Measurements from ENCODE around the gene SLC1A1. TPM values are rescaled to one million over a fixed set of nuclear protein-coding genes. Genes with fewer than 3 reads are reported as not detected.

The SLC1A1 gene
- not detected for polyA plus RNA-seq (ENCODE audit: low read depth in 6 of 6)

DNA sequence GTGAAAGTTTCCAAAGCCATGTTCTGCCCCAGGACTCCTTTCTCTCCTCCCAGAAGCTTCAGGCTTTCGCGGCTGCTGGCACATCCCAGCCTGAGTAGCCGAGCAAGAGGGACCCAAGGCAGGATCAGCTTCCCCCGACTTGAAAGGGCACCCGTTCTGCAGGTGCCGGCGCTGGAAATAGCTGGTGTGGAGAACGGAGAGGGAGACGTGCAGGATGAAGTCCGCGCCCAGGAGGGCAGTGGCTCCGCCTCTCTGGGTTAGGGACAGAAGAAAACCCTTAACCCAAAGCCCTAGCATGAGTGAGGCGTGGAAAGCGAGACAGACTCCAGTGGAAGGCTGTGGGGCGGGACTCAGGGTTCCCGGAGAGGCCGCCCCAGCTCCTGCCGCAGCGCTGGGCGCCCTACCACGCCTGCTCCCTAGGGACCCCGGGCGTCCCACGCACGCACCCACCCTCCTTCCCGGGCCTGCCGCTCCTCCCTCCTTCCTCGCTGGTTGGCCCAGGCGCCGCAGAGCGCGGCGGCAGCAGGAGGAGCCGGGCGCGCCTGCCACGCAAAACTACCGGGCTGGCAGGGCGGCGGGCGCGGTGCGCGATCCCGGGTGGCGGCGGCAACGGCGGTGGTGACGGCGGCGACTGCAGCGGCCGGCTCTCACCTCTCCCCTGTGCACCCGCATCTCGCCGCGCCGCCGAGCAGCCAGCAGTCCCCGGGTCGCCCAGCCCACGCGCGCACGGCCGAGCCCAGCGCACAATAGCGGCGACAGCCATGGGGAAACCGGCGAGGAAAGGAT, at the start of gene SLC1A1:
Gene SLC1A1, plus strand, starts transcription at position 550 of the 786 bp plus-strand sequence. Its CDS starts 212 bp downstream, at position 762.
- ATAC-seq (ENCODE audit: low read depth in 2 of 2) (no peak), DNase-seq (no peak)
- H3K4me3 Mint-ChIP-seq = peak within 1 kb of the TSS in 7 of 8 donors; percentile 46 to 83 (median 68)
- peaks cover 0 to 3% (median 0%) of the 10 kb centered on the region in 7 donors for H3K9me3 Mint-ChIP-seq
- no peak within 1 kb of the TSS for H3K27ac Mint-ChIP-seq
- no peaks in the 10 kb centered on the region for H3K36me3 Mint-ChIP-seq
- peaks cover 12 to 18% (median 14%) of the 10 kb centered on the region in 3 donors for H3K4me1 Mint-ChIP-seq
- peaks cover 40 to 48% (median 42%) of the 10 kb centered on the region in 3 donors for H3K27me3 Mint-ChIP-seq

DNA sequence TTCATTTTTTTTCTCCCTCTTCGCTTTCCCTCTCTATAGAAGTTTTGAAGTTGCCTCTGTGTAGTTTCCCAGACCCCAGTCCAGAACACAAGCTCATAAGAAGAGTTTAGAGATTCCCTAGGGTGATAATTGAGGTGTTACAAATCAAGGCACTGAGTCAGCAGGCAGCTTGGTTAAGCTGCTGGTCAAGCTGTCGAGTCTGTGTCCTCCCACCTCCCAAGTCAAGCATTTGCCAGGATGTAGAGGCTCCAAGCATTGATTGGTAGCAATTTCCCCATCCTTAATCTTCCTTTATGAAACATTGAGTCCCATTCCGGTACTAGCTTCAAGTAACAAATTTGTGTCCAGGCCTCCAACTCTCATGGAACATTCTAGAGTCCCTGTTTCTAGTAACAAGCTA, 47.5 kb upstream of the SLC1A1 start:
- Mint-ChIP-seq H3K9me3 (peaks cover 3 to 10% (median 8%) of the 10 kb centered on the region in 7 donors), H3K4me1 (no peaks in the 10 kb centered on the region), H3K27me3 (peaks cover 4 to 11% (median 10%) of the 10 kb centered on the region in 3 donors), H3K36me3 (no peaks in the 10 kb centered on the region), H3K27ac (no peak overlapping the region), H3K4me3 (no peak overlapping the region)
- DNase-seq (no peak), ATAC-seq (ENCODE audit: low read depth in 2 of 2) (no peak)

DNA sequence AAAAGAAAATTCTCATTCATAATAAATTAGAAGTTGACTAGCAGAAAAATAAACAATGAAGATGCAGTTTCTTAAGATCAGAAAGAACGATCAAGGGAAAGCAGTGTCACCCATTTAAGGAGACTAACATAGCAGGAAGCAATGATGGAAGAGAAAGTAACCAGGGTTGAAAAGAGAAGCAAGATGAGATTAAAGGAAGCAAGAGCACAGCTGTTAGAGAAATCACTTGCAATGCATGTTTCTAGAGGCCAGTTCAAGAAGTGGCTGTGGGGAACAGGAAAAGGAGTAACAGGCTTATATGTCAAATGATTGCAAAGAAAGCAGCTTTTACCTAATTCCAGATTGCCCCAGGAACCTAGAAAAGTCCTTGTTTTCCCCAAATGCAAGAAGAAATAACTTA, 46.8 kb upstream of the SLC1A1 start:
- Mint-ChIP-seq H3K4me1 (no peaks in the 10 kb centered on the region), H3K27me3 (peaks cover 10 to 17% (median 10%) of the 10 kb centered on the region in 3 donors), H3K4me3 (no peak overlapping the region), H3K9me3 (peaks cover 3 to 10% (median 8%) of the 10 kb centered on the region in 7 donors), H3K36me3 (peaks cover 0 to 5% of the 10 kb centered on the region in 2 donors), H3K27ac (no peak overlapping the region)
- DNase-seq (no peak), ATAC-seq (ENCODE audit: low read depth in 2 of 2) (no peak)

DNA sequence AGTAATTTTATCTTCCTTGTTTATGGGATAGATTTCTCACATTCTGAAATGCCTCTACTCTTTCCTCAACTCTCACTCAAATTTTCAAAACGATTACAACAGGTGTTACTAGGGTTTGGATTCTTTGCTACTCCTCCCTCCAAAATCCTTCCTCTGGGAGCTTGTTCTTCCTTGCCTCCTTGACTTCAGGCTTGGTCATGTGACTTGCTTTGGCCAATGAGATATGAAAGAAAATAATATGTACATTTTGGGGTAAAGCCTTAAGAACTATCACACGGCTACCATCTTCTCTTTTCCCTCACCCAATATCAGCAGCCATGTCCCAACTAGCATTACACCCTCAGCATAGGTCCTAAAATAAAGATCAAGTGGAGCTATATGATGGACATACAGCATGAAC, 28.8 kb upstream of the SLC1A1 start:
- H3K4me1 Mint-ChIP-seq = no peaks in the 10 kb centered on the region
- DNase-seq (no peak), ATAC-seq (ENCODE audit: low read depth in 2 of 2) (no peak)
- no peak overlapping the region for H3K27ac Mint-ChIP-seq
- H3K36me3 Mint-ChIP-seq = no peaks in the 10 kb centered on the region
- H3K27me3 Mint-ChIP-seq = peaks cover 7 to 23% (median 17%) of the 10 kb centered on the region in 3 donors
- H3K9me3 Mint-ChIP-seq = peaks cover 0 to 13% (median 3%) of the 10 kb centered on the region in 7 donors
- no peak overlapping the region for H3K4me3 Mint-ChIP-seq

DNA sequence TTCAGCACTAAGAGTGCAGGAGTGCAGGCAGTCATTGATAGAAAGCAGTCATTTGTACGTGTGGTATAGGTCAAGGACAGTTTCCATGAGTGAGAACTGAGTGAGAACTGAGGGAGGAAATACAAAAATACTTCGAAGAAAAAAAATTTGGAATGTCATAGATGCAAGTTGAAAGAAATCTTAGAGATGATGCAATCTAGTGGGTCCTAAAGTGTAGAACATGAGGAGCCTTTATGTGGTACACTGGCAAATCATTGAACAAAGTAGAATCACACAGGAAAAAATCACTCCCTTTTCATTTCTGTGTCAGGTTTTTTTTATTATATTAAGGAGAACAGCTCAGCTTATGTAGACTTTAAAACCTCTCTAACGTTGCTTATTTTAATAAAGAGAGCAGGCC, 26.4 kb upstream of the SLC1A1 start:
- Mint-ChIP-seq H3K27me3 (peaks cover 5 to 21% (median 16%) of the 10 kb centered on the region in 3 donors), H3K36me3 (no peaks in the 10 kb centered on the region), H3K4me3 (no peak overlapping the region), H3K4me1 (no peaks in the 10 kb centered on the region), H3K9me3 (peaks cover 0 to 14% (median 4%) of the 10 kb centered on the region in 7 donors), H3K27ac (no peak overlapping the region)
- ATAC-seq (ENCODE audit: low read depth in 2 of 2) (no peak), DNase-seq (no peak)

DNA sequence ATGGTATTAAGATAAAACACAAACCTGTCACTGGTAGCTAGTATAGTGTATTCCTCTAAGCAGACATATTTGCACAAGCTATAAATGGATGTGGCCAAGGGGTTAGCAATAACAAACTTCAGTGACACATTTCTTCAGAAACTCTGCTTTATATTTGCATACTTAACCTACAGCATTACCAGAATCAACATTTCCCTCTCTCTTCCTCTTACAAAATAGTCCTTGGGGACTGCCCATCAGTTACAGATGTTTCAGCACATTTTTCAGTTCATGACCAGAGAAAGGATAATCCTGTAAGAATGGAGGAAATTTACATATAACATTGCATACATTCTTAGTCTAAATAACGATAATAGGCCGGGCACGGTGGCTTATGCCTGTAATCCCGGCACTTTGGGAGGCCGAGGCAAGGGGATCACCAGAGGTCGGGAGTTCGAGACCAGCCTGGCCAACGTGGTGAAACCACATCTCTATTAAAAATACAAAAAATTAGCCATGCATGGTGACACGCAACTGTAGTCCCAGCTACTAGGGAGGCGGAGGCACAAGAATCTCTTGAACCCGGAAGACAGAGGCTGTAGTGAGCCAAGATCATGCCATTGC, 25.3 kb upstream of the SLC1A1 start:
- Mint-ChIP-seq H3K9me3 (peaks cover 0 to 9% (median 5%) of the 10 kb centered on the region in 7 donors), H3K4me3 (peak overlapping the region in 1 of 8 donors; percentile 13), H3K27me3 (peaks cover 0 to 16% (median 14%) of the 10 kb centered on the region in 3 donors), H3K36me3 (no peaks in the 10 kb centered on the region), H3K27ac (no peak overlapping the region), H3K4me1 (no peaks in the 10 kb centered on the region)
- no peak for DNase-seq
- peak in 1 of 2 donors; percentile 73 for ATAC-seq (ENCODE audit: low read depth in 2 of 2)

DNA sequence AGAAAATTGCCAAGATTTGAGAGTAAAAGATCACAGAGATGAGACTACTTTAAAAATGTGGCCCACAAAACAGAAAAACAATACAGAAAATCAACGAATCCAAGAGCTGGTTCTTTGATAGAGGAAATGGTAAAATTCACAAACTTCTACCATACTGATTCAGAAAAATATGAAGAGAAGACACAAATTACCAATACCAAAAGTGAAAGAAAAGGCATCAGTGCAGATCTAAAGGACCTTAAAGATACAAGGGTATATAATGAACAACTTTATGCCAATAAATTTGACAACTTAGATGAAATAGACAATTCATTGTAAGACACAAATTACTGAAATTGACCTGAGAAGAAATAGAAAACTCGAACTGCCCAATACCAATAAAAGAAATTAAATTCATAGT, 24.4 kb upstream of the SLC1A1 start:
- Mint-ChIP-seq H3K4me1 (no peaks in the 10 kb centered on the region), H3K27ac (no peak overlapping the region), H3K27me3 (peaks cover 0 to 16% (median 14%) of the 10 kb centered on the region in 3 donors), H3K4me3 (no peak overlapping the region), H3K36me3 (no peaks in the 10 kb centered on the region), H3K9me3 (peaks cover 0 to 13% (median 5%) of the 10 kb centered on the region in 7 donors)
- DNase-seq = no peak
- no peak for ATAC-seq (ENCODE audit: low read depth in 2 of 2)

DNA sequence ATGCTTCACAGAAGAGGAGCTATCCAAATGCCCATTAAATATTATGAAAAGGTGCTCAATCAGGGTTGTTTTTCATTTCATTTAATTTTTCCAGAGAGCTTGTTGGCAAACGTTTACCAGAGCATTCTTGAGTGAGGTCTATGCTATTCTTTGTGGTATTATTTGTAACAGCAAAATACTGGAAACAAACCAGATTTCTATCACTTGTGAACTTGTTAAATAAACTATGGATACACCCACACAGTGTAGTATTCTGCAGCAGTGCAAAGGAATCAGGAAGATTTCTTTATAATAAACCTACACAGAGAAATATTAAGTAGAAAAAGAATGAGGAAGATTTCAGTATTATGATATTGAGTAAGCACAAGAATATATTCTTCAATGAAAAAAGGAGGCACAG, 15.0 kb upstream of the SLC1A1 start:
- no peaks in the 10 kb centered on the region for H3K36me3 Mint-ChIP-seq
- DNase-seq = no peak
- ATAC-seq (ENCODE audit: low read depth in 2 of 2) = no peak
- no peak overlapping the region for H3K4me3 Mint-ChIP-seq
- H3K4me1 Mint-ChIP-seq = no peaks in the 10 kb centered on the region
- no peaks in the 10 kb centered on the region for H3K27me3 Mint-ChIP-seq
- H3K9me3 Mint-ChIP-seq = peaks cover 0 to 19% (median 8%) of the 10 kb centered on the region in 7 donors
- H3K27ac Mint-ChIP-seq = no peak overlapping the region

DNA sequence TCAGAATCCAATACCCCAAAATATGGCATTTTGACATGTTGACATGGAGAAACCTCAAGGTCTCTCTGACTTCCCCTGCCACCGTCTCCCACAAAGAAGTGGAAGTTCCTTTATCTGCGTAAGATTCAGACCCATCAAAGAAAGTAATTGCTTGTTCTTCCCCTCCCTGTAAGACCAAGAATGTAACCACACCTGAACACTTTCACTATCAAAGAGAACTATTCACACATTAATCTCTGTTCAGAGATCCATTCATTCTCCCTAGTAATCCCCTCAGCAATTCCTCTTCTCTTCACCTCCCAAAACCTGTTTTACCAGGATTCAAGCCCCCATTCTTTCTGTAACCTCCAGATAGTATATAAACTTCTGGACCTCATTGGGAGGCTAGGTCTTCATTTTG, 4.1 kb upstream of the SLC1A1 start:
- DNase-seq = no peak

DNA sequence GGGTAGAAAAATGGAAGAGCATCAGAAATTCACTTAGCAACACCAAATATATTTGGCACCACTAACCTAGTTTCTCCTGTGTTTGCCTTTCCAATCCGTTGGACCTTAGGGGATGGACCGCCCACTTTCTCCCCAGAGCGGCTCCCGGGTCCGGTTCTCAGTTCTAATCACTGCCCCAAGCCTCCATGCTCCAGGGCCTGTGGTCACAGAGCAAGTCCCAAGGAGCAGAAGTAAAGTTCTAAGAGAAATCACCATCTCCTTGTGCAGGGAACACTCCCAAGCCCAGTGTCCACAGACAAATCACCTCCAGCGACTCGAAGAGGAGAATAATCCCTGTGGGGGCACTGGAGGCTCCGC, 728 bp upstream of the SLC1A1 start:
- peaks cover 12 to 18% (median 14%) of the 10 kb centered on the region in 3 donors for H3K4me1 Mint-ChIP-seq
- H3K27me3 Mint-ChIP-seq = peaks cover 37 to 46% (median 37%) of the 10 kb centered on the region in 3 donors
- H3K36me3 Mint-ChIP-seq = no peaks in the 10 kb centered on the region
- H3K27ac Mint-ChIP-seq = no peak overlapping the region
- peaks cover 0 to 3% (median 0%) of the 10 kb centered on the region in 7 donors for H3K9me3 Mint-ChIP-seq
- ATAC-seq (ENCODE audit: low read depth in 2 of 2) = no peak
- peak overlapping the region in 5 of 8 donors; percentile 1 to 68 (median 46) for H3K4me3 Mint-ChIP-seq
- DNase-seq = no peak

More for the DNA sequence above, 4.1 kb upstream of the SLC1A1 start:
- Mint-ChIP-seq H3K27me3 (peaks cover 21 to 34% (median 23%) of the 10 kb centered on the region in 3 donors), H3K9me3 (peaks cover 0 to 3% (median 0%) of the 10 kb centered on the region in 7 donors), H3K27ac (no peak overlapping the region), H3K4me1 (peaks cover 5 to 11% (median 9%) of the 10 kb centered on the region in 3 donors), H3K36me3 (no peaks in the 10 kb centered on the region), H3K4me3 (no peak overlapping the region)
- ATAC-seq (ENCODE audit: low read depth in 2 of 2) = no peak

DNA sequence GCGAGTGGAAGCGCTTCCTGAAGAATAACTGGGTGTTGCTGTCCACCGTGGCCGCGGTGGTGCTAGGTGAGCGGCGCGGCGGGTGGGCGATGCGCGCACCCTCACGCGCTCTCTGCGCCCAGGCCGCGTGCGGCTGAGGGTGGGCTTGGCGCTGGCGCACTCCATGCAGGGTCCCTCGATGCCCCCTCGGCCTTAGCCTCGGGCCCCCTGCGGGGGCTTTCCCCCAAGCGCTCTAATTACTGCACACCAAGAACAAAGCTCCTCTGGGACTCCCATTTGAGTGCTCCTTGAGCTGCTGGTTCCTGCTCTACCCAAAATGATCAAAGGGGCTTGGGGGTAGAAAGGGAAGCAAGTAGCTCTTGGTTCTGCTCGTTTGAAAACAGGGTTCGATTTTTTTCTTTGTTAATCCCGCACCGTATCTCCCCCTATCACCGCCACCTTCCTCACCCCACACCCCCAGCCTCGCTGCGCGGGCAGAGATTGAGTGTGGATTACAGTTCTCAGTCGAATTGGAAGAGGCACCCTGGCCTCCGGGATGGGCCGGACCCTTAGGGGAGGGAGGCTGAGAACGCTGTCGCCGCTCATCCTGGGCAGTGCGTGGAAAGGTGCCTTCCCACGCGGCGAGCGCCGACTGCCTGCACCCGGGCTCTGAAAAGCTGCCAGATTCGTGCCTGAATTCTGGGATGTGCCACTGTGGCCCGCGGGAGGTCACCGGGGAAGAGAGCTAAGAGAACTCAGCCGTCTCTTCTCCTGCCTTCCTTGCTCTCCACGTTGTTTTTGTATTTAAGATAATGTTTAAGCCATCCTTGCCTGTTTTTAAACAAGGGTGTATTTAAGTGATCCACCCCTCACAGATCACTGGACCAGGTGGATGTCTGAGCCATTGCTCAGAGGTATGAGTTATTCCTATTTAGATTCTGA, 697 bp downstream of the SLC1A1 start:
- Mint-ChIP-seq H3K36me3 (peaks cover 0 to 4% of the 10 kb centered on the region in 2 donors), H3K9me3 (peaks cover 0 to 2% (median 0%) of the 10 kb centered on the region in 7 donors), H3K27ac (no peak overlapping the region), H3K4me3 (peak overlapping the region in 7 of 8 donors; percentile 21 to 83 (median 68)), H3K4me1 (peaks cover 12 to 18% (median 14%) of the 10 kb centered on the region in 3 donors), H3K27me3 (peaks cover 44 to 51% (median 50%) of the 10 kb centered on the region in 3 donors)
- DNase-seq (no peak), ATAC-seq (ENCODE audit: low read depth in 2 of 2) (no peak)

DNA sequence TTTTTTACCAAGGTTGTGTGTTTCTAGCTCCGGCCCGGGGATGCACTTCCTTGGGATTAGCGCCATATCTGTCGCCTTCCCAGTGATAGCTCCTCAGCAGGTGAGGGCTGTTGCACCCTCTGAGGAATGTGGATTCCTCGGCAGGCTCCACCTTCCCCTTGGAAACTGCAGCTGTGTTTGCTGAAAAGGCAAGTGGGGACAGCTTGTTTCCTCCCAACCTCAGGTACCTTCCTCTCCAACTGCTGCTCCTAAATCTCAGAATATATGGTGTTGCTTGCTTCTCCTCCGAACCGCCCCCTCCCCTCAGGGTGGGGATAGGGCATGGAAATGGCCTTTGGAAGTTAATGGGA, 1.3 kb downstream of the SLC1A1 start:
- peaks cover 0 to 2% (median 0%) of the 10 kb centered on the region in 7 donors for H3K9me3 Mint-ChIP-seq
- H3K36me3 Mint-ChIP-seq = peaks cover 0 to 6% of the 10 kb centered on the region in 2 donors
- peaks cover 45 to 55% (median 55%) of the 10 kb centered on the region in 3 donors for H3K27me3 Mint-ChIP-seq
- H3K4me3 Mint-ChIP-seq = peak overlapping the region in 6 of 8 donors; percentile 21 to 68 (median 39)
- peaks cover 12 to 18% (median 14%) of the 10 kb centered on the region in 3 donors for H3K4me1 Mint-ChIP-seq
- no peak for DNase-seq
- H3K27ac Mint-ChIP-seq = no peak overlapping the region
- ATAC-seq (ENCODE audit: low read depth in 2 of 2) = no peak

DNA sequence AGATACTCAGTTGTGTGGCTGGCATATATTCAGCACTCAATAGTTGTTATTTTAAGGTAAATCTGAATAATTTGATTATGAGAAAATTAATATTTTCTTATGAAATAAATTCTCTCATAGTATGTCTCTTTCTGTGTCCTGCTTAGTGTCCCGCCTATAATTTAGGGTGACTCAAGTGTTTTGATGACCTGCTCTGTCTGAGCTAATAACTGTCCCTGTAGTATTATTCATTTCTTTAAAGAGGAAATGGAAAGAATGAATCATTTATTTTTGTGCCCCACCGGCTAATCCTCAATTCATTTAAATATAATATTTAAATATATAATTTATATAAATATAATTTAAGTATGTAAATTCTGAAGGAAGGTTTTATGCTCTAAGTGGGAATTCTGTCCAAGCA, 4.1 kb downstream of the SLC1A1 start:
- no peak overlapping the region for H3K27ac Mint-ChIP-seq
- H3K9me3 Mint-ChIP-seq = peaks cover 0 to 2% (median 0%) of the 10 kb centered on the region in 7 donors
- DNase-seq = no peak
- no peak for ATAC-seq (ENCODE audit: low read depth in 2 of 2)
- peaks cover 0 to 6% of the 10 kb centered on the region in 2 donors for H3K36me3 Mint-ChIP-seq
- H3K4me3 Mint-ChIP-seq = no peak overlapping the region
- peaks cover 10 to 18% (median 14%) of the 10 kb centered on the region in 3 donors for H3K4me1 Mint-ChIP-seq
- peaks cover 45 to 48% (median 46%) of the 10 kb centered on the region in 3 donors for H3K27me3 Mint-ChIP-seq

Data from naive B cell (primary cell).